OCI-LY7 (cell line): ENCODE results near the gene CLRN3. TPM values are rescaled to one million over a fixed set of nuclear protein-coding genes. Genes with fewer than 3 reads are reported as not detected.

Source experiments
- BruUV-seq: library from RNA; stranded (reverse); fragments of 400-500 nt; replicated peaks from 2 replicates; lab custom pipeline; 2021; lab: Mats Ljungman, UMichigan
- CTCF ChIA-PET: fragments of 300-600 bp; sonication (Branson Sonifier 250); formaldehyde crosslinking; loops from one replicate; lab custom pipeline; 2022; ENCODE audit warnings: antibody characterized with exemption; ENCODE audit not compliant: unreplicated experiment; lab: Charles Lee
- POLR2A ChIA-PET: fragments of 300-600 bp; sonication (Branson Sonifier 250); formaldehyde crosslinking; loops from one replicate; lab custom pipeline; 2022; ENCODE audit warnings: antibody characterized with exemption; lab: Charles Lee
- DNase-seq: peaks from one replicate; pipeline ENCODE4 v3.0.0-alpha.2; 2015; ENCODE audit warnings: low spot score
- H2AFZ ChIP-seq: fragments of 200-600 bp; sonication (generic), shearing (Covaris generic); 2 replicates; pipeline ENCODE4 v1.6.1; 2014; ENCODE audit warnings: mild to moderate bottlenecking, antibody characterized with exemption, low read length, moderate library complexity
- H3K27ac ChIP-seq: fragments of 200-600 bp; sonication (generic); 2 replicates; pipeline ENCODE4 v1.5.1; 2014; ENCODE audit warnings: mixed run types, low read depth, mild to moderate bottlenecking, moderate library complexity, low read length, inconsistent platforms; ENCODE audit not compliant: poor library complexity, severe bottlenecking
- H3K36me3 ChIP-seq: fragments of 200-600 bp; sonication (generic); 2 replicates; pipeline ENCODE4 v1.6.1; 2014; ENCODE audit warnings: mild to moderate bottlenecking, antibody characterized with exemption, low read length, moderate library complexity, mixed read lengths; ENCODE audit not compliant: insufficient read depth
- H3K4me1 ChIP-seq: fragments of 200-600 bp; sonication (generic); 2 replicates; pipeline ENCODE4 v1.5.1; 2014; ENCODE audit warnings: mild to moderate bottlenecking, low read length; ENCODE audit not compliant: insufficient read depth, poor library complexity, severe bottlenecking
- H3K4me2 ChIP-seq: fragments of 200-600 bp; sonication (generic); 2 replicates; pipeline ENCODE4 v1.6.1; 2014; ENCODE audit warnings: mild to moderate bottlenecking, low read length
- H3K4me3 ChIP-seq: fragments of 200-600 bp; sonication (generic); 2 replicates; pipeline ENCODE4 v1.5.1; 2014; ENCODE audit warnings: mild to moderate bottlenecking, low read depth, low read length; ENCODE audit not compliant: poor library complexity, severe bottlenecking
- H3K79me2 ChIP-seq: fragments of 200-600 bp; sonication (generic); 2 replicates; pipeline ENCODE4 v1.6.1; 2016; ENCODE audit warnings: low read depth, mild to moderate bottlenecking, low read length, moderate library complexity, mixed read lengths; ENCODE audit not compliant: insufficient read depth
- H3K9me2 ChIP-seq: fragments of 200-600 bp; sonication (generic); 2 replicates; pipeline ENCODE4 v1.6.1; 2016; ENCODE audit warnings: mild to moderate bottlenecking, low read length, mixed read lengths; ENCODE audit not compliant: insufficient read depth
- H3K9me3 ChIP-seq: fragments of 200-600 bp; sonication (generic); 2 replicates; pipeline ENCODE4 v1.6.1; 2014; ENCODE audit warnings: mild to moderate bottlenecking, mixed run types, low read length, mixed read lengths
- H4K20me1 ChIP-seq: fragments of 200-600 bp; sonication (generic); 2 replicates; pipeline ENCODE4 v1.6.1; 2014; ENCODE audit warnings: mild to moderate bottlenecking, antibody characterized with exemption, low read length, moderate library complexity, mixed read lengths; ENCODE audit not compliant: insufficient read depth
- CTCF ChIP-seq: fragments of 200-600 bp; sonication (generic); conservative IDR thresholded peaks from 2 replicates; pipeline ENCODE4 v1.5.1; 2014; ENCODE audit warnings: mild to moderate bottlenecking, antibody characterized with exemption, low read length, moderate library complexity, mixed read lengths
- EZH2phosphoT487 ChIP-seq: fragments of 200-600 bp; sonication (generic); IDR thresholded peaks from 2 replicates; pipeline ENCODE4 v1.6.1; 2018; ENCODE audit warnings: low read depth, borderline replicate concordance, mild to moderate bottlenecking, mixed run types, antibody characterized with exemption, low read length, moderate library complexity, mixed read lengths
- intact Hi-C: fragments of 100-400 bp; cut with micrococcal nuclease; formaldehyde crosslinking; loops from one replicate; pipeline ENCODE4 v1.10.0; 2022; ENCODE audit not compliant: unreplicated experiment
- total RNA-seq, 2 experiments: library from RNA; depleted of rRNA in 1 of 2; stranded (reverse); fragments of >200 nt in 1 of 2; shearing (Covaris generic) in 1 of 2; gene quantifications; 2 replicates each; pipeline ENCODE4 v1.2.3, GENCODE V29; 2014 to 2022

The CLRN3 gene
- total RNA-seq, 2 experiments from 2014 or later: not detected

GRCh38 chr10:127863231-127863825, 29.4 kb downstream of the CLRN3 start:
- H3K79me2 ChIP-seq: no peaks in the 10 kb centered on the region
- H3K27ac ChIP-seq: no peak overlapping the region
- no peak overlapping the region for H3K4me3 ChIP-seq
- H2AFZ ChIP-seq: no peak overlapping the region
- TF ChIP-seq EZH2phosphoT487 (no peak), CTCF (no peak)
- no peak overlapping the region for H3K4me2 ChIP-seq
- H3K4me1 ChIP-seq: no peaks in the 10 kb centered on the region
- BruUV-seq: no TSS peak
- CTCF ChIA-PET: no interaction called here
- H3K9me2 ChIP-seq: no peaks in the 10 kb centered on the region
- intact Hi-C loops: no loop called here
- no peaks in the 10 kb centered on the region for H3K9me3 ChIP-seq
- H3K36me3 ChIP-seq: no peaks in the 10 kb centered on the region
- no peaks in the 10 kb centered on the region for H4K20me1 ChIP-seq
- POLR2A ChIA-PET: interaction anchor here (0.6 kb wide), 1 partner anchor 102 kb away, joined by 4 read pairs; no protein-coding TSS in a partner anchor
- no peak for DNase-seq

GRCh38 chr10:127860592-127860991, 32.1 kb downstream of the CLRN3 start:
- H3K4me1 ChIP-seq: peaks cover 4% of the 10 kb centered on the region
- H3K4me3 ChIP-seq: no peak overlapping the region
- TF ChIP-seq EZH2phosphoT487: no peak
- TF ChIP-seq CTCF: no peak
- no peaks in the 10 kb centered on the region for H3K9me3 ChIP-seq
- no peak overlapping the region for H3K27ac ChIP-seq
- no peaks in the 10 kb centered on the region for H3K9me2 ChIP-seq
- H4K20me1 ChIP-seq: no peaks in the 10 kb centered on the region
- BruUV-seq: no TSS peak
- no peak overlapping the region for H3K4me2 ChIP-seq
- no peak overlapping the region for H2AFZ ChIP-seq
- DNase-seq: no peak
- ChIA-PET CTCF (no interaction called here), POLR2A (no interaction called here)
- no peaks in the 10 kb centered on the region for H3K36me3 ChIP-seq
- intact Hi-C loops: no loop called here
- no peaks in the 10 kb centered on the region for H3K79me2 ChIP-seq

- TF ChIP-seq EZH2phosphoT487: no peak
- no peak for TF ChIP-seq CTCF
- H2AFZ ChIP-seq: no peak overlapping the region
- no peaks in the 10 kb centered on the region for H3K36me3 ChIP-seq
- no peak for DNase-seq
- no TSS peak for BruUV-seq
- ChIA-PET CTCF (interaction anchor here (1.0 kb wide), 1 partner anchor 208 kb away, joined by 3 read pairs; no protein-coding TSS in a partner anchor), POLR2A (no interaction called here)
- H3K4me2 ChIP-seq: no peak overlapping the region
- H3K9me2 ChIP-seq: no peaks in the 10 kb centered on the region
- H3K4me1 ChIP-seq: peaks cover 39% of the 10 kb centered on the region
- H4K20me1 ChIP-seq: no peaks in the 10 kb centered on the region
- no peaks in the 10 kb centered on the region for H3K79me2 ChIP-seq
- no peak overlapping the region for H3K27ac ChIP-seq
- H3K4me3 ChIP-seq: no peak overlapping the region
- no peaks in the 10 kb centered on the region for H3K9me3 ChIP-seq
- intact Hi-C loops: no loop called here
Measured at GRCh38 chr10:127855976-127856375, 36.8 kb downstream of the CLRN3 start.
